COLO668 (cell line): ENCODE measurements around the gene TM4SF4.

Source experiments
- DNase-seq: peaks from one replicate; lab custom pipeline; 2025; ENCODE audit not compliant: unreplicated experiment; lab: John Stamatoyannopoulos, UW

Gene TM4SF4

DNA sequence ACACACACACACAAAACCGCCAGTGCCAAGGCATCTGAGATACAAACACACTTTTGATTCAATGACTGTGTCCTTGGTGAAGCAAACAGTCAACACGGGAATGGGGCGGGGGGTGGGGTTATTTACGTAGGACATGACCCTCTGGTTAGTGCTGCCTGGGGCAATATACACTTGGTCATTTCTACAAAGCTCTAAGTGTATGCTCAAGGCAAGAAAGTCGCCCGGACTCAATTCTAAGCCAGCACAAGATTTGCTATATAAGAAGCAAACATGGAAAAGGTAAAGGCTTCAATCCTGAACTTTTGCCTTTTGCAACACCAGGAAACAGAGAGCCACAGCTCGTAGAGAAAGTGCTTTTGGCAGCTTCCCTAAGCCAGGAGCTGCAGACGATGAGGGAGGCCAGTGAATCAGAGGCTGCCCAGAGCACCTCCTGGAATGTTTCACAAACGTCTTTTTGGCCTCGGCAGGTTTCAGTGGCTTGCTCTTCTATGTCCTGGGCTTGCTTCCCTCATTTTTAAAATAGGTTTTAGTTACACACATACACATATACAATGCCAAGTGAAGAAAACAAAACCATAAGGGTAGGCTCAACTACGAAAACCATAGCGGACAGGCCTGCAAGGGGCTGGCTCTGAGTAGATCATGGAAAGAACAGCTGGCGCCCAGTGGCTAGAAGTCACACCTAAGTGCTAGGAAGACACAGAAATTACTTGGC lies 73.6 kb downstream of the TM4SF4 start:
- DNase-seq, result no peak

DNA sequence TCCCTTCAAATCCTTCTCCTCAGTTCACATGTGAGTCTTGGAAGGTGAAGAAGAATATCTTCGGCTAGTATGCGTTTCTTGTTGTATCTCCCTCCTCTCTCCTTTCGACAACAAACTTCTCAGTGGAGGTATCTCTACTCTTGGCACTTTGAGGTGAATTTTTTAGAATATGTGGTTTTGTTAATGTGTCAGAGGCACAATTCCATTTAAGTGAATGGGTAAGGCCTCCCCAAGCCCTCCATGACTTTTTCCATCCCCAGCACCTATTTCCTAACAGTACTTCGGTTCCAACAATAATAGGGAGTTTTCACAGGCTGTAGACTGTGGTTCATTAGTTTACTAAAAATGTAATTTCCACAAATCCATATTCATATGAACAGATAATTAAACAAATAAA lies 74.2 kb downstream of the TM4SF4 start:
- DNase-seq, result no peak

DNA sequence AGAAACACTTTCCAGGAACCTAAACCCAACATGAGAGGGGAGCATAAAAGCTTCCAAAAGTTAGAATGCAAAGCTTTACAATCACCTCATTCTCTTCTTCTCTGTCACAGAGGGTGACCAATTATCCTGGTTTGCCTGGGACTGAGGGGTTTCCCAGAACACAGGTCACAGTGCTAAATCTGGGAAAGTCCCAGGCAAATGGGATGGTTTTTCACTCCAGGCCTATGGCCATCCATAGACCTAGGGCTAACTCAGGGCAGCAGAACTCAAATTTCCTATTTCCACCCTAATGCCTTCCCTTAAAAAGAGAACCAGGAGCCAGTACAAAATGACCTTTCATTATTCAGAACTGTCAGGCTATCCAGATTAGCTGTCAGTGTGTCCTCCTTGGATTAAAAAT lies 77.0 kb downstream of the TM4SF4 start:
- no peak for DNase-seq

GRCh38 chr3:149552700-149553099 lies 78.2 kb downstream of the TM4SF4 start:
- DNase-seq, result no peak
